CD14-positive monocyte (primary cell): ENCODE data around the gene PI4KA. TPM values are rescaled to one million over a fixed set of nuclear protein-coding genes. Genes with fewer than 3 reads are reported as not detected.

Experiments used
- DNase-seq, 3 donors: peaks; one replicate each; pipeline ENCODE4 v3.0.0-alpha.2; 2011 to 2022
- H2AFZ ChIP-seq: 2 replicates; pipeline ENCODE4 v1.6.0; 2012; ENCODE audit warnings: mild to moderate bottlenecking, low read depth, low read length, inconsistent platforms; ENCODE audit not compliant: insufficient read depth, poor library complexity, severe bottlenecking
- H3K27ac ChIP-seq, 2 donors: 1 replicate in 1 of 2; 2 replicates in 1 of 2; pipeline ENCODE4 v1.5.1; 2012 to 2013; ENCODE audit warnings: low read length in 2 of 2, control low read depth in 1 of 2, inconsistent platforms in 1 of 2, low read depth in 1 of 2, mild to moderate bottlenecking in 1 of 2
- H3K27me3 ChIP-seq, 2 donors: one replicate each; pipeline versions ENCODE4 v1.6.0 to v1.6.1; 2011 to 2013; ENCODE audit warnings: low read length in 2 of 2; ENCODE audit not compliant: control insufficient read depth in 2 of 2, insufficient read depth in 2 of 2
- H3K36me3 ChIP-seq, 2 donors: replicated peaks in 1 of 2; 1 replicate in 1 of 2; 2 replicates in 1 of 2; pipeline versions ENCODE4 v1.5.1 to v1.6.1; 2012 to 2013; ENCODE audit warnings: low read length in 2 of 2, control low read depth in 1 of 2, inconsistent platforms in 1 of 2, mild to moderate bottlenecking in 1 of 2; ENCODE audit not compliant: insufficient read depth in 2 of 2, control insufficient read depth in 1 of 2
- H3K4me1 ChIP-seq, 2 donors: 1 replicate in 1 of 2; 2 replicates in 1 of 2; pipeline versions ENCODE4 v1.5.1 to v1.6.1; 2012 to 2013; ENCODE audit warnings: low read length in 2 of 2, control low read depth in 1 of 2, inconsistent platforms in 1 of 2, mild to moderate bottlenecking in 1 of 2, moderate library complexity in 1 of 2; ENCODE audit not compliant: insufficient read depth in 2 of 2, control insufficient read depth in 1 of 2
- H3K4me2 ChIP-seq: replicated peaks from 2 replicates; pipeline ENCODE3; 2012; ENCODE audit warnings: low read length, moderate library complexity, mild to moderate bottlenecking; ENCODE audit not compliant: poor library complexity, severe bottlenecking; ENCODE audit errors: extremely low read depth
- H3K4me3 ChIP-seq, 3 experiments: fragments of 200-600 bp in 1 of 3; sonication (generic) in 1 of 3; replicated peaks in 1 of 3; 1 replicate in 2 of 3; 2 replicates in 1 of 3; pipeline ENCODE4 v1.5.1; 2011 to 2013; ENCODE audit warnings: low read length in 3 of 3, mild to moderate bottlenecking in 3 of 3, control low read depth in 2 of 3, low read depth in 2 of 3, inconsistent platforms in 1 of 3, moderate library complexity in 1 of 3
- H3K79me2 ChIP-seq: 2 replicates; pipeline ENCODE4 v1.6.0; 2012; ENCODE audit warnings: mild to moderate bottlenecking, control low read depth, inconsistent platforms, low read length, moderate library complexity; ENCODE audit not compliant: insufficient read depth
- H3K9ac ChIP-seq: 2 replicates; pipeline ENCODE4 v1.6.0; 2017; ENCODE audit warnings: low read length, mild to moderate bottlenecking; ENCODE audit not compliant: insufficient read depth, poor library complexity, severe bottlenecking
- H3K9me3 ChIP-seq, 2 donors: replicated peaks in 1 of 2; 1 replicate in 1 of 2; 2 replicates in 1 of 2; pipeline versions ENCODE4 v1.5.1 to v1.6.1; 2012 to 2013; ENCODE audit warnings: low read length in 2 of 2, control low read depth in 1 of 2; ENCODE audit not compliant: control insufficient read depth in 1 of 2, insufficient read depth in 1 of 2
- H4K20me1 ChIP-seq: 2 replicates; pipeline ENCODE4 v1.6.0; 2012; ENCODE audit warnings: mild to moderate bottlenecking, low read length, control low read depth, moderate library complexity; ENCODE audit not compliant: insufficient read depth
- H3K27ac Mint-ChIP-seq, 7 donors: one replicate each; pipeline ENCODE4 v1.8.0; 2020; ENCODE audit warnings: mild to moderate bottlenecking in 7 of 7, mixed read lengths in 7 of 7, moderate library complexity in 6 of 7, inconsistent platforms in 2 of 7
- H3K27me3 Mint-ChIP-seq, 3 donors: one replicate each; pipeline ENCODE4 v1.8.0; 2021 to 2022; ENCODE audit warnings: low read depth in 3 of 3, mild to moderate bottlenecking in 3 of 3, mixed read lengths in 3 of 3, moderate library complexity in 3 of 3, inconsistent platforms in 1 of 3
- H3K36me3 Mint-ChIP-seq, 2 donors: one replicate each; pipeline ENCODE4 v1.8.0; 2020; ENCODE audit warnings: mixed read lengths in 2 of 2, inconsistent platforms in 1 of 2, mild to moderate bottlenecking in 1 of 2
- H3K4me1 Mint-ChIP-seq: one replicate; pipeline ENCODE4 v1.8.0; 2020; ENCODE audit warnings: mild to moderate bottlenecking, mixed read lengths
- H3K4me3 Mint-ChIP-seq, 2 donors: one replicate each; pipeline ENCODE4 v1.8.0; 2020; ENCODE audit warnings: mild to moderate bottlenecking in 2 of 2, mixed read lengths in 2 of 2, moderate library complexity in 1 of 2
- H3K9me3 Mint-ChIP-seq, 7 donors: one replicate each; pipeline ENCODE4 v1.8.0; 2020 to 2022; ENCODE audit warnings: mixed read lengths in 7 of 7, mild to moderate bottlenecking in 6 of 7, moderate library complexity in 6 of 7, inconsistent platforms in 2 of 7
- CTCF ChIP-seq: fragments of 200-600 bp; IDR thresholded peaks from one replicate; pipeline ENCODE4 v1.8.0; 2022; ENCODE audit warnings: antibody characterized with exemption, mild to moderate bottlenecking
- WGBS: methylation state at CpG from one replicate; pipeline ENCODE4 v1.1.5; 2013; ENCODE audit warnings: missing lambda C conversion rate; ENCODE audit not compliant: insufficient coverage; 5-methylcytosine and 5-hydroxymethylcytosine counted together
- intact Hi-C, 2 donors: fragments of 100-400 bp; cut with micrococcal nuclease; formaldehyde crosslinking; loops; one replicate each; pipeline versions ENCODE4 v1.15.0 to v1.15.1; 2023
- polyA plus RNA-seq, 3 donors: library from polyadenylated mRNA; depleted of rRNA in 1 of 3; unstranded in 2 of 3; stranded (reverse) in 1 of 3; fragments of 300-500 nt in 2 of 3; fragments of >200 nt in 1 of 3; fragmentation: Illumina TruSeq in 2 of 3; gene quantifications; 1 replicate in 2 of 3; 2 replicates in 1 of 3; pipeline ENCODE4 v1.2.3, GENCODE V29; 2012 to 2021

Gene PI4KA
- polyA plus RNA-seq, 3 donors = 22.8 to 74.4 (median 38.2) TPM

GRCh38 chr22:20873214-20873613, 14.6 kb upstream of the PI4KA start:
- H3K27ac Mint-ChIP-seq = peak overlapping the region in 2 of 7 donors; percentile 65 to 80
- Histone ChIP-seq H4K20me1 (peaks cover 5% of the 10 kb centered on the region), H3K4me1 (peaks cover 3 to 4% of the 10 kb centered on the region in 2 donors), H3K9ac (no peak overlapping the region), H2AFZ (no peak overlapping the region), H3K36me3 (peaks cover 50 to 81% of the 10 kb centered on the region in 2 donors), H3K79me2 (peaks cover 4% of the 10 kb centered on the region), H3K4me3 (no peak overlapping the region), H3K27ac (no peak overlapping the region), H3K9me3 (no peaks in the 10 kb centered on the region), H3K4me2 (no peak overlapping the region), H3K27me3 (no peaks in the 10 kb centered on the region)
- no peak for TF ChIP-seq CTCF
- DNase-seq = no peak
- intact Hi-C loops = no loop called here
- peaks cover 57 to 93% of the 10 kb centered on the region in 2 donors for H3K36me3 Mint-ChIP-seq
- no CpG with 5 or more reads among the region's 3 CpGs for WGBS
- peaks cover 3% of the 10 kb centered on the region for H3K4me1 Mint-ChIP-seq
- no peaks in the 10 kb centered on the region for H3K27me3 Mint-ChIP-seq
- no peaks in the 10 kb centered on the region for H3K9me3 Mint-ChIP-seq
- no peak overlapping the region for H3K4me3 Mint-ChIP-seq

GRCh38 chr22:20869234-20869633, 10.6 kb upstream of the PI4KA start:
- H3K9ac ChIP-seq = no peak overlapping the region
- H2AFZ ChIP-seq = no peak overlapping the region
- no peak for DNase-seq
- no peak for TF ChIP-seq CTCF
- peaks cover 9% of the 10 kb centered on the region for H4K20me1 ChIP-seq
- peaks cover 47 to 77% of the 10 kb centered on the region in 2 donors for H3K36me3 Mint-ChIP-seq
- no peak overlapping the region for H3K4me3 ChIP-seq
- no peaks in the 10 kb centered on the region for H3K27me3 ChIP-seq
- H3K79me2 ChIP-seq = peaks cover 33% of the 10 kb centered on the region
- H3K4me1 Mint-ChIP-seq = peaks cover 31% of the 10 kb centered on the region
- 100% methylated on average over 2 of the region's 2 CpGs for WGBS
- H3K27me3 Mint-ChIP-seq = no peaks in the 10 kb centered on the region
- no peaks in the 10 kb centered on the region for H3K9me3 Mint-ChIP-seq
- H3K4me2 ChIP-seq = no peak overlapping the region
- no peaks in the 10 kb centered on the region for H3K9me3 ChIP-seq
- intact Hi-C loops = loop anchor here in 1 of 2 donors (10.0 kb wide), 1 partner anchor 46 kb away; the partner anchor contains the start of gene CRKL
- H3K27ac ChIP-seq = peak overlapping the region in 1 of 2 donors; percentile 92
- peaks cover 28 to 33% of the 10 kb centered on the region in 2 donors for H3K4me1 ChIP-seq
- peak overlapping the region in 3 of 7 donors; percentile 32 to 96 (median 65) for H3K27ac Mint-ChIP-seq
- no peak overlapping the region for H3K4me3 Mint-ChIP-seq
- peaks cover 29 to 69% of the 10 kb centered on the region in 2 donors for H3K36me3 ChIP-seq
